RPMI7951 (cell line): ENCODE measurements around the gene CST1. TPM values are rescaled to one million over a fixed set of nuclear protein-coding genes. Genes with fewer than 3 reads are reported as not detected.
"Not testable (repeated sequence)": the region's sequence is repeated elsewhere in the genome, so short reads cannot be mapped to it uniquely, and the experiment has no call there.

Experiments
- DNase-seq: peaks from one replicate; pipeline ENCODE4 v3.0.0-alpha.2; 2012; ENCODE audit warnings: low read depth
- total RNA-seq: library from RNA; depleted of rRNA; stranded (reverse); fragments of >200 nt; shearing (Covaris generic); gene quantifications from 2 replicates; pipeline ENCODE4 v1.2.3, GENCODE V29; 2014

The CST1 gene
- total RNA-seq, 1 experiment from 2014 or later = 0.84 TPM

DNA sequence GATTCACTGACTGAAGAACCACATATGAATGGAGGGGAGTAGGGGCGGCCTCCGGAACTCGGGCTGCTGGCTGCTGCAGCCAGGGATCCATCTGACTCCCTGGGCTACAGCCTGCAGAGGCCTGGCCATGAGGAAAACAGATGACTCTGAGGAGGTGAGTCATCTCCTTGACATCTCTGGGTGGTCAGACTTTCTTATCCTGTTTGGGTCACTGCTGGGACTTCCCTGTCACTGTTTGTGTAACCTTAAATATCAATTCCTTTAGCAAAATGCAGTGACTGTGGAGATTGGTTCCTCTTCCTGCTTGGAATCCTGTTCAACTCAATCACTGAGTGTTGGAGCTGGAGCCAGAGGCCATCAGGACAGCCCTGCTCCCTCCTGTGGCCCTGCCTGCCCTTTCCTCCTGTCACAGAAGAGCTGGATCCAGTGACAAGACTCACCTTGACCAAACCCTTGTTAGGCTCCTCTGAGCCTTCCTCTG is 4.4 kb upstream of the CST1 start:
- DNase-seq = peak; percentile 83

DNA sequence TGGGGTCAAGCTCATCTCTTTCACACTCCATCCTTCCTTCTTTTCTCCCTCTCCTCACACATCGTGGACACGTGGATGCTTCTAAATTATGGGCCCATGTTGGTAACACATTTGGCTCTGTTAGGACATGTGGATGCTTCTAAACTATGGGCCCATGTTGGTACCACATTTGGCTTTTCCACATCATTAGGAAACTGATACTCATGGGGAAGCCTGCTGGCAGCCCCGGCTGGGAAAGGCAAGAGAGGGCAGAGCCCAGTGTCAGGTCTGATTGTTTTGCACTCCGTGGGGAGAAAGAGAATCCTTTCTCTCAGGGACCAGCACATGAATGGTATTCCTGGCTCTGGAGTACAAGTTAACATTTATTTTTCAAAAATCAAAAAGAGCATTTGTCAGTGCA is 4.0 kb upstream of the CST1 start:
- no peak for DNase-seq

DNA sequence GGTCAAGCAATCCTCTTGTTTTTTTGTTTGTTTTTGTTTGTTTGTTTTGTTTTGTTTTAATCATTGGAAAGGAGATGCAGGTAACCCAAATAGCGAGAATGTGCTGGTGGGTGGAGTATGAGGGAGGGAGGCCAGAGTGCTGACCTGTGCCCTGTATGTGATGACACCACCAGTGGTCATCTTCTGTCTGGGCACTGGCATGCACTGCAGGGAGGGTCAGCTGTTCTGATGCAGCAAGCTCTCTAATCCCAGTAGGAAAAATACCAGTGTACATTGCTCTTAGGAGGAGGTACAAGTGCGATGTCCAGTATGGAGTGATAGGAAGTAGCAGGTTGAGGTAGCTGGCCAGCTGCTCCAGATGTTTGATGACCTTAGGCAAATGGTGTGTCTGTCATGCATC is 2.9 kb upstream of the CST1 start:
- no peak for DNase-seq

DNA sequence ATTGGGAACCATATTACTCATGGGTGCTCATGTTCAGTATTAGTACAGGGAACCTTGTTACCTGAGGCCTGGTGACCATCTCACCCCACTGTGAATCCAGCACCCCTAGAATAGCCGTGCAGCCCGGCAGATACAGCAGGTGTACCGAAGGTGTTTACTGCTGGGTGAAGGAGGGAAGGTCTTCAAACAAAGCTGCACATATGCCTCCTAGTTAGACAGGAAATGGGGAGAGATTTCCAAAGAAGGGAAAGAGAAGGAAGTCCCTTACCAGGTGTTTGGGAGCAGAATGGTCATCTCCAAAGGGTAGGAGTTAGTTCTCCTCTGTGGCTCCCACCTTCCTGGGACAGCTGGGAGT is 2.4 kb upstream of the CST1 start:
- DNase-seq = no peak

DNA sequence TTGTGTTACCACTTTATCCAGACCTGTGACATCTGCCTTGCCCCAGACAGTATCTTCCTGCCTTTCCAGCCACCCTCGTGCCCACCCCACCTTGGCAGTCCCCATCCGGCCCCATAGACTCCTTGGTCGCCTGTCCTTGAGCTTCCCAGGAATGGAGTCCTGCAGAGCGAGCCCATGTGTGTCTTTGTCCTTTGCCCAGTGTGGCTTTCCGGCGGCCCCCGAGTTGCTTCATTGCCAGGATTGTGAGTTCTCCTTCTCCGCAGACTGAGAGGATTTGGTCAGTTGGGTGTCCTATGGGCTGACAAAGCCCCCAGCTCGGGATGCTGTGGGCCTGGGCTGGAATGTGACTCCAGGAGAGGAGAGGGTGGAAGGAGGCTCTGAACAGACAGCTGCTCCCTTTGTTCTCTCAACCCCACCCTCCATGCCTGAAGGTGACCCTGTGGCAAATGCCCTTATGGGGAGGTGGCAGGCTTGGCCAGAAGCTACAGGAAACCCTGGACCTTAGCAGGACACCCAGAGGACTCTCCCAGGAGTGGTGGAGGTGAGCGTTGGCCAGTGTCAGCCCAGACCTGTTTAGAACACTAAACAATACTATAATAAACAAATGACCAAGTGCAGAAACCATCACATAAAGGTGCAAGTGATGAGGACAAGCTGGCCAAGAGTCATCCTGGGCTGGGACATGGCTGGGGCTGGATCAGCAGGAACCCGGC is 1.9 kb upstream of the CST1 start:
- DNase-seq = no peak

GRCh38 chr20:23752019-23752418 is 1.3 kb upstream of the CST1 start:
- DNase-seq = no peak

DNA sequence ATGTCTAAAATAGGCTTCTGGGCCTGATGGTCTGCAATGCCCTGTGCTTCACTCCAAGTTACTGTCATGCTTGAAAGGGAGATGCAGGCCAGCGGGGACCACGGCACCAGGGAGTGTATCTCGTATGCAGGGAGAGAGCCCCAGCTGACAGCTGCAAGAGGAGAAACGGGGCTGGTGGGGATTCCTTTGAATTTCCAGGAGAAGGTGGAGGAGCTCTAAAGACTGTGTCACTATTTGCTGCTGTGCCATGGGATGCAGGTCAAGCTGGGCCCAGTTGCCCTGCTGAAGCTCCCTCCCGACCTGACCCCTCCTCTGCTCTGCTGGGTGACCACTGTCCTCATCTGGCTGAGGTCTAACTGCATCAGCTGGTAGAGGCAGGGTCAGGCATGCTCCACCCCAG is 989 bp downstream of the CST1 start:
- no peak for DNase-seq

DNA sequence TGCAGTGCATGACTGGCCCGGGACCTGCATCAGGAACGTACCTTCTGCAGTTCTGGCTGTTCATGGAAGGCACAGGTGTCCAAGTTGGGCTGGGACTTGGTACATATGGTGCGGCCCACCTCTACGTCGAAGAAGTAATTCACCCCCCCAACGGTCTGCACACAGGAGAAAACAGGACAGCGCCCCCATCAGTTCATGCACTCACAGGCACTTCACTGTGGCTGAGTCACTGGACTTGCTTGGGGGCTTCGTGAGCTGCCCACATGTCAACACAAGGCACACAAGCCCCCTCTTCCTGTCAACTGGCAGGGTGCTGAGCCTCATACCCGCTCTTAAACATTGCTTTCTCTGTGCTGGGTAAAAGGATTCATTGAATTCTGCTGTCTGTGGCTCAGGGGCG is 1.8 kb downstream of the CST1 start:
- not testable (repeated sequence) for DNase-seq

DNA sequence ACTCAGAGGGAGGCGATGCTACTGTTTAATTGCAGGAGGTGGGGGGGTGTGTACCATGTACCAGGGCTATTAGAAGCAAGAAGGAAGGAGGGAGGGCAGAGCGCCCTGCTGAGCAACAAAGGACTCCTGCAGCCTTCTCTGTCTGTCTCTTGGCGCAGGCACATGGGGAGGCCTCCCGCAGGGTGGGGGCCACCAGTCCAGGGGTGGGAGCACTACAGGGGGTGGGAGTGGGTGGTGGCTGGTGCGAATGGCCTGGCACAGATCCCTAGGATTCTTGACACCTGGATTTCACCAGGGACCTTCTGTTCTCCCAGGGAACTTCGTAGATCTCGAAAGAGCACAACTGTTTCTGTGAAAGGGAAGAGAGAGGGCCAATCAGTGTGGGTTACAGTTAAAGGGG is 3.2 kb downstream of the CST1 start:
- not testable (repeated sequence) for DNase-seq

- DNase-seq = not testable (repeated sequence)
Measured at GRCh38 chr20:23747092-23747491, 3.6 kb downstream of the CST1 start.

- DNase-seq = no peak
Measured at GRCh38 chr20:23746321-23746720, 4.4 kb downstream of the CST1 start.

GRCh38 chr20:23745247-23745646 is 5.5 kb downstream of the CST1 start:
- DNase-seq = no peak

DNA sequence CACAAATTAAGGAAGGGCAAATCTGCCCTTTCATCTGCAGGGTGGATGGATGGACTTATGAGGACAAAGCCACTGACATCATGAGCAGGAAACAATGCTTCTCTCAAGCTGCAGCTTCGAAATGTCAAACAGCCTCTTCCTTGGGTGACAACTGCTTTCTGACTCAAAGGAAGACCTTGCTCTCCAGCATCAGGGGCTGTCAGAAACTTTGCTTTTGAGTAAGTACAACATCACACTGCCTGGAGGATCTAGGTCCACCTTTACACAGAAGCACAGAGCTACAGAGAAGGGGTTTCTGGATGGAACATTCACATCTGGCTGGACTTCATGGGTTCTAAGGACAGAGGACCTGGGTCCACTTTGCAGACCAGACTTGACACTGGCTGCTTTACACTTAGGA is 5.9 kb downstream of the CST1 start:
- DNase-seq = no peak

DNA sequence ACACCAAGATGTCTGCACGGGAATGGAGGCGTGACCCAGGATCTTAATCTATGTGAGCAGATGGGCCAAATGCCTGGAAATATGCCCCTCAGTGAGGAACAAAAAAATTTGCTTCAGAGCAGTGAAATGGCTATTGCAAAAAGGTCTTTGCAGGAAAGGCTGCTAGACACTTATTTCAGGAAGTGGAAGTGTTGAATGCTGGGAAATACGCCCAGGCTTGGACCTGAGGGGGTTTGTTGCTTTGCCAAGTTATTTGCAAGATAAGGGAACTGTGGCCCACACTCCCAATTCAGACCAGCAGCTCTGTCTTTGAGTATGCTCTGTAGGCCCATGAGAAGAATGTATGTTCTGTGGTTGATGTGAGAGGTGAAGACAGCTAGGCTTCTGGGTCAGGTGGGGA is 15.3 kb downstream of the CST1 start:
- DNase-seq = not testable (repeated sequence)

DNA sequence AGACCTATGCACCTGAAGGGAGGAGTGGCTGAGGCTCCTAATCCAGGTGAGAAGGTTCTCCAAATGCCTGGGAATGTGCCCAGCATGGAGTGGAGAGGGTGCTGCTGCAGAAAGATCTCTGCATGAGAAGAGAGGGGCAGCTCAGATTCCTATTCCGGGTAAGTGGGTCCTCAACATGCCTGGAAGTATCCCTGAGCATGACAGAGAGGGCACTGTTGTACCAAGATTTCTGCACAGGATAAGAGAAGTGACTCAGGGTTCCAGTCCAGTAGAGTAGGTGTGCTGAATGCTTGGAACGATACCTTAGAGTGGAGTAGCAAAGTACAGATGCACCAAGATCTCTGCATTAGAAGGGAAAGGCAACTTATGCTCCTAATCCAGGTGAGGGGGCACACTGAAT is 15.8 kb downstream of the CST1 start:
- not testable (repeated sequence) for DNase-seq

DNA sequence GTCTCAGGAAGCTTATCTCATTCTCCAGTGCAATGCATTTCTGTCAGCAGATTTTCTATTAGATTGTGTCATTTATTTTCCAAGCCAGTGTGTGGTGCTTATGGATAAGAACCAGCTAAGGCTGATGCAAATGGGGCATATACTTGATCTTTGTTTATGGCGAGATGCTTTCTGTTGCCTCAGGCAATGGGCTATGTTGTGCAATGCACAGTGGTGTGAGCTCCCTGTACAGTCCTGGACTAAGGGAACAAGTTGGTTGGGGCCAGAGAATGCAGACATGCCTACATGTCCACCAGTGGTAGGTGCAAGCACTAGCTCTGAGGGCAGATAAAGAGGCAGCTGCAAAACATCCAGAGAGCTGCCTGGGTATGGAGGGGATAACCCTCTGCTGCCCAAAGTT is 16.3 kb downstream of the CST1 start:
- not testable (repeated sequence) for DNase-seq

- no peak for DNase-seq
Measured at GRCh38 chr20:23727016-23727415, 23.7 kb downstream of the CST1 start.

DNA sequence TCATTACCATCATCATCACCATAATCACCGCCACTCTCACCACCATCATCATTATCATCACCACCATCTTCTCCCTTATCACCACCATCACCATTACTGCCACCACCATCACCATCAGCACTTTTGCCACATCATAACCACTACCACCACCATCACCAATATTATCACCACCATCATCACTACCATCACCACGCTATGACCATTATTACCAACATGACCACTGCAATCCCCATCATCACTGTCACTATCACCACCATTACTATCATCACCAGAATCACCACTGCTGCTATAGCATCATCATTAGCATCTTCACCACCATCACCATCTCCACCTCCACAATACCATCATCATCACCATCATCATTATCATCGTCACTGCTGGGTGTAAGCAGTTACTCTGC is 25.6 kb downstream of the CST1 start:
- no peak for DNase-seq

DNA sequence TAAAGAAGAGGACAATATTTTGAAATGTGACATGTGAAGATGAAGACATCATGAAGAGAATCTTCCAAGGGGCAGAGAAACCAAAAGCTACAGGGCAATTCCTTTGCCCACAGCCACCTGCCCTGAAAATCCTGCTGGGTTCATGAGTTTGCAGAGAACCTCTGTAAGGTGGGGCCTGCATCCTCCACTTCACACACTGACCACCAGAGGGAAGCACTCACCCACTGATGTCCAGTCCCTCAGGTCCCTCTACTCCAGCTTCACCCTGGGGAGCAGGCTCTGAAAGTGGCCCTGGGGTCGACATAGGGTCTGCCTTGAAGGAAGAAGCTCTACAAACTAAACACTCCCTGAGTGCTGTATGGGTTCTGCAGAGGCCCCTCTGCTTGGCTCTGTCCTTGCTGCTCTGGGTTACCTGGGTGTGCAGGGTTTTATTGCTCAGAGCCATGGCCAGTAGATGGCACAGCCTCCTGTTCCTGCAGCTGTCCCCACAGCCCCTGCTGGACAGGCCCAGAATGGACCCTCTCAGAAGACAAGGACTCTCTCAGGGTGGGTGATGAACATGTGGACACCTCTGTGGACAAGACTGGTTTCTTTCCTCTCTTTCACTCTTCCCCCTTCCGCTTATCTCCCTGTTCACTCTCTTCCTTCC is 27.0 kb downstream of the CST1 start:
- peak; percentile 42 for DNase-seq

GRCh38 chr20:23722851-23723250 is 27.9 kb downstream of the CST1 start:
- not testable (repeated sequence) for DNase-seq

GRCh38 chr20:23721962-23722361 is 28.8 kb downstream of the CST1 start:
- no peak for DNase-seq

DNA sequence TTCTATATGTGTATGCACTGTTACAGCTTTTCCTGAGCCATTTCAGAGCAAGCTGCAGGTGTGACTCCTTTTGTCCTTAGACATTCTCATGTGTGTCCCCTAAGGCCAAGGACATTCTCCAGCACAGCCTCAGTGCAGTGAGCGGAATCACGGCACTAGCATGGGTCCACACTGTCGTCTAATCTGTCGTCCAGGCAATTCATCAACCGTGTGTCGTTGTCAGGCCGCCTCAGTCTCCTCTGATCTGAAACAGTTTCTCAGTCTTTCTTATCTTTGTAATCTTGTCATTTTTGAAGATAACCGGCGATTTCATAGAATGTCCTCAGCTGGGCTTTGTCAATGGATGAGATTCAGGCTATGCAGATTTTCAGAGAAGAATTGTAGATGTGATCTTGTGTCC is 31.4 kb downstream of the CST1 start:
- not testable (repeated sequence) for DNase-seq

DNA sequence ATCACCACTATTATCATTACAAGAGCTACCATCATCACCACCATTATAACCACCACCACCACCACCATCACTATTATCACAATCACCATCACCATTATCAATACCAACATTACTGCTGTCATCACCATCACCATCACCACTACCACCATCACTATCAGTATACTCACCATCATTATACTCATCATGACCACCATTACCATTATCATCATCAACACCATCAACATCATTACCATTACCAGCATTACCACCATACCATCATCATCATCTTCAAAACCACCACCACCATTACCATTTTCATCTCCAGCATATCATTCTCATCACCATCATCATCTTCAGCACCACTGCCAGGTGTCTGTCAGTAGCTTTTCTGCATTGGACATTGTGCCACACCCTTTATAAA is 39.0 kb downstream of the CST1 start:
- not testable (repeated sequence) for DNase-seq

DNA sequence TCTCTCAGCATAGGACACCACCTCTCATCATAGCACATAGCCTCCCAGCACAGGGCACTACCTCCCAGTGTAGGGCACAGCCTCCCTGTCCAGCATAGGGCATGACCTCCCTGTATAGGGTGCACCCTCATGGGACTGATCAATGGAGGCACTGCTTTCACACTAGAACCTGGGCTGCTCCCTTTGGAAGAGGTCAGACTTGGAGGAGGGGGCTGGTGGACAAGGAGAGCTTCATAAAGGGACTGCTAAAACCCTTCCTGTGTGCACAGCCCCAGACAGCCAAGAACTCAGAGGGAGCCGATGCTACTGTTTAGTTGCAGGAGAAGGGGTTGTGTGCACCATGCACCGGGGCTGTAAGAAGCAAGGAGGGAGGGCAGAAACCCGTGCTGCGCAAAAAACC is 40.0 kb downstream of the CST1 start:
- DNase-seq = no peak
